ENCODE results near the gene VRTN. TPM values are rescaled to one million over a fixed set of nuclear protein-coding genes. Genes with fewer than 3 reads are reported as not detected.

Gene VRTN
- total and polyA plus RNA-seq, 2 of the 8 experiments (the other 6 are each of a cell fraction or from before 2014, with no cell fraction given): 133 to 148 TPM

GRCh38 chr14:74350928-74351323, 2.7 kb downstream of the VRTN start:
- no peak overlapping the region for H3K23ac ChIP-seq (ENCODE audit: insufficient read length)
- H3K79me2 ChIP-seq (ENCODE audit: control insufficient read depth in 1 of 2, insufficient read depth in 2 of 2, low read length in 2 of 2): peaks cover 49 to 99% of the 10 kb centered on the region in 2 experiments
- no peak for DNase-seq (ENCODE audit: low read depth in 1 of 2, low spot score in 2 of 2)
- no peak overlapping the region for H2BK12ac ChIP-seq (ENCODE audit: low read depth, low read length)
- H3K4me1 ChIP-seq (replicated peaks in 1 of 4; ENCODE audit: control insufficient read depth in 3 of 4, insufficient read depth in 4 of 4, low read length in 3 of 4): peaks cover 4 to 20% (median 12%) of the 10 kb centered on the region in 4 experiments
- no peaks in the 10 kb centered on the region for H3K9me3 ChIP-seq (ENCODE audit: insufficient read depth in 2 of 2, low read depth in 1 of 2, low read length in 1 of 2)
- FAIRE-seq: no peak
- H3K4ac ChIP-seq (replicated peaks; ENCODE audit: insufficient read length, low read depth, low read length): no peak overlapping the region
- H2BK15ac ChIP-seq (ENCODE audit: low read length): no peak overlapping the region
- no peak overlapping the region for H4K91ac ChIP-seq (replicated peaks; ENCODE audit: insufficient read length, low read length)
- no peak overlapping the region for H2BK120ac ChIP-seq (replicated peaks; ENCODE audit: low read depth, low read length)
- H3K27ac ChIP-seq (ENCODE audit: low read depth, low read length): no peak overlapping the region; the same call in 1 of the 2 replicates
- no peak overlapping the region for H3K56ac ChIP-seq (replicated peaks; ENCODE audit: insufficient read length, low read depth, low read length)
- H4K20me1 ChIP-seq (replicated peaks in 1 of 2; ENCODE audit: control insufficient read depth in 1 of 2, insufficient read depth in 2 of 2, low read length in 2 of 2): peaks cover 14 to 21% of the 10 kb centered on the region in 2 experiments
- H3K27me3 ChIP-seq (replicated peaks in 1 of 4; ENCODE audit: control insufficient read depth in 3 of 4, extremely low read depth in 1 of 4, insufficient read depth in 3 of 4, low read length in 3 of 4): no peaks in the 10 kb centered on the region
- peak overlapping the region; percentile 10 to 91 (median 48); a peak in 4 of 7 replicates for H3K9ac ChIP-seq (replicated peaks in 1 of 4; ENCODE audit: extremely low read depth in 1 of 4, low read depth in 3 of 4, low read length in 3 of 4)
- peak overlapping the region; percentile 87 to 98 (median 90) for H3K4me3 ChIP-seq (ENCODE audit: extremely low read depth in 1 of 4, insufficient read depth in 2 of 4, low read depth in 3 of 4, low read length in 4 of 4)
- no peak overlapping the region for H4K8ac ChIP-seq (ENCODE audit: extremely low read depth, insufficient read depth, low read length)
- H2BK20ac ChIP-seq (ENCODE audit: low read length): no peak overlapping the region
- peaks cover 30% of the 10 kb centered on the region for H3K23me2 ChIP-seq (ENCODE audit: low read depth, low read length)
- no peak overlapping the region for H2AK5ac ChIP-seq (ENCODE audit: low read depth, low read length)
- H3K4me2 ChIP-seq (ENCODE audit: insufficient read depth in 1 of 2, low read depth in 2 of 2, low read length in 2 of 2): peak overlapping the region; percentile 95 to 96
- ChIA-PET CTCF (ENCODE audit: partially characterized antibody) (interaction anchor here (0.7 to 8.5 kb wide), 16 partner anchors 8 to 150 kb away, joined by 3 to 49 read pairs (median 4); no protein-coding TSS in a partner anchor), POLR2A (ENCODE audit: partially characterized antibody) (interaction anchor here (0.6 to 15.0 kb wide), 22 partner anchors 7 to 494 kb away, joined by 3 to 282 read pairs (median 4); partner anchors contain the start of gene ABCD4)
- no peaks in the 10 kb centered on the region for H3K79me1 ChIP-seq (ENCODE audit: low read depth, low read length)
- TF ChIP-seq SP2 (IDR thresholded peaks at IDR 0.05; ENCODE audit: low read length): no peak
- no peak for TF ChIP-seq SP1 (IDR thresholded peaks at IDR 0.05; ENCODE audit: low read depth, low read length)
- TF ChIP-seq SIRT6 (IDR thresholded peaks at IDR 0.05; ENCODE audit: low read length): no peak
- TF ChIP-seq ZNF274 (IDR thresholded peaks at IDR 0.05; ENCODE audit: borderline replicate concordance, extremely low read depth, low read length): no peak
- TF ChIP-seq RBBP5 (IDR thresholded peaks at IDR 0.05; ENCODE audit: borderline replicate concordance, low read depth, low read length): no peak
- no peak for TF ChIP-seq CTCF (IDR thresholded peaks at IDR 0.05; ENCODE audit: control extremely low read depth in 1 of 3, insufficient read depth in 1 of 3, low read depth in 1 of 3, low read length in 3 of 3)
- no peak for TF ChIP-seq JUND (IDR thresholded peaks at IDR 0.05; ENCODE audit: low read length)
- TF ChIP-seq KDM4A (IDR thresholded peaks at IDR 0.05; ENCODE audit: low read depth, low read length, severe bottlenecking): no peak
- no peak for TF ChIP-seq RFX5 (IDR thresholded peaks at IDR 0.05; ENCODE audit: borderline replicate concordance, low read depth, low read length)
- no peak for TF ChIP-seq NANOG (IDR thresholded peaks at IDR 0.05; ENCODE audit: insufficient read depth, low read depth, low read length, poor library complexity, severe bottlenecking)
- peaks cover 0 to 27% (median 0%) of the 10 kb centered on the region in 4 experiments; a peak in 2 of 8 replicates for H3K36me3 ChIP-seq (ENCODE audit: control insufficient read depth in 2 of 4, insufficient read depth in 4 of 4, low read length in 3 of 4)
- WGBS, 2 experiments (ENCODE audit: extremely low coverage in 1 of 2, insufficient coverage in 1 of 2, insufficient read length in 1 of 2, insufficient replicate concordance in 2 of 2, low coverage in 1 of 2, low lambda C conversion rate in 2 of 2, missing lambda C conversion rate in 1 of 2): 11% methylated on average over 1 of the region's 1 CpG; no CpG with 5 or more reads in 1 of the 2 experiments
- H3K14ac ChIP-seq (ENCODE audit: insufficient read length): no peak overlapping the region
- H2BK5ac ChIP-seq (ENCODE audit: low read depth, low read length): no peak overlapping the region
- H2AFZ ChIP-seq (ENCODE audit: low read length): no peak overlapping the region
- H4K5ac ChIP-seq (ENCODE audit: insufficient read length, low read depth, low read length): peak overlapping the region; percentile 42
- H3K18ac ChIP-seq (ENCODE audit: extremely low read depth, low read length): no peak overlapping the region
